OCI-LY7 (cell line): ENCODE results near the gene SERINC5. TPM values are rescaled to one million over a fixed set of nuclear protein-coding genes. Genes with fewer than 3 reads are reported as not detected.
A peak's percentile ranks its signal among the peaks of the same experiment; 100 is the strongest.

Experiments
- BruUV-seq: library from RNA; stranded (reverse); fragments of 400-500 nt; replicated peaks from 2 replicates; lab custom pipeline; 2021; lab: Mats Ljungman, UMichigan
- CTCF ChIA-PET: fragments of 300-600 bp; sonication (Branson Sonifier 250); formaldehyde crosslinking; loops from one replicate; lab custom pipeline; 2022; ENCODE audit warnings: antibody characterized with exemption; ENCODE audit not compliant: unreplicated experiment; lab: Charles Lee
- POLR2A ChIA-PET: fragments of 300-600 bp; sonication (Branson Sonifier 250); formaldehyde crosslinking; loops from one replicate; lab custom pipeline; 2022; ENCODE audit warnings: antibody characterized with exemption; lab: Charles Lee
- DNase-seq: peaks from one replicate; pipeline ENCODE4 v3.0.0-alpha.2; 2015; ENCODE audit warnings: low spot score
- H2AFZ ChIP-seq: fragments of 200-600 bp; sonication (generic), shearing (Covaris generic); 2 replicates; pipeline ENCODE4 v1.6.1; 2014; ENCODE audit warnings: mild to moderate bottlenecking, antibody characterized with exemption, low read length, moderate library complexity
- H3K27ac ChIP-seq: fragments of 200-600 bp; sonication (generic); 2 replicates; pipeline ENCODE4 v1.5.1; 2014; ENCODE audit warnings: mixed run types, low read depth, mild to moderate bottlenecking, moderate library complexity, low read length, inconsistent platforms; ENCODE audit not compliant: poor library complexity, severe bottlenecking
- H3K36me3 ChIP-seq: fragments of 200-600 bp; sonication (generic); 2 replicates; pipeline ENCODE4 v1.6.1; 2014; ENCODE audit warnings: mild to moderate bottlenecking, antibody characterized with exemption, low read length, moderate library complexity, mixed read lengths; ENCODE audit not compliant: insufficient read depth
- H3K4me1 ChIP-seq: fragments of 200-600 bp; sonication (generic); 2 replicates; pipeline ENCODE4 v1.5.1; 2014; ENCODE audit warnings: mild to moderate bottlenecking, low read length; ENCODE audit not compliant: insufficient read depth, poor library complexity, severe bottlenecking
- H3K4me2 ChIP-seq: fragments of 200-600 bp; sonication (generic); 2 replicates; pipeline ENCODE4 v1.6.1; 2014; ENCODE audit warnings: mild to moderate bottlenecking, low read length
- H3K4me3 ChIP-seq: fragments of 200-600 bp; sonication (generic); 2 replicates; pipeline ENCODE4 v1.5.1; 2014; ENCODE audit warnings: mild to moderate bottlenecking, low read depth, low read length; ENCODE audit not compliant: poor library complexity, severe bottlenecking
- H3K79me2 ChIP-seq: fragments of 200-600 bp; sonication (generic); 2 replicates; pipeline ENCODE4 v1.6.1; 2016; ENCODE audit warnings: low read depth, mild to moderate bottlenecking, low read length, moderate library complexity, mixed read lengths; ENCODE audit not compliant: insufficient read depth
- H3K9me2 ChIP-seq: fragments of 200-600 bp; sonication (generic); 2 replicates; pipeline ENCODE4 v1.6.1; 2016; ENCODE audit warnings: mild to moderate bottlenecking, low read length, mixed read lengths; ENCODE audit not compliant: insufficient read depth
- H3K9me3 ChIP-seq: fragments of 200-600 bp; sonication (generic); 2 replicates; pipeline ENCODE4 v1.6.1; 2014; ENCODE audit warnings: mild to moderate bottlenecking, mixed run types, low read length, mixed read lengths
- H4K20me1 ChIP-seq: fragments of 200-600 bp; sonication (generic); 2 replicates; pipeline ENCODE4 v1.6.1; 2014; ENCODE audit warnings: mild to moderate bottlenecking, antibody characterized with exemption, low read length, moderate library complexity, mixed read lengths; ENCODE audit not compliant: insufficient read depth
- CTCF ChIP-seq: fragments of 200-600 bp; sonication (generic); conservative IDR thresholded peaks from 2 replicates; pipeline ENCODE4 v1.5.1; 2014; ENCODE audit warnings: mild to moderate bottlenecking, antibody characterized with exemption, low read length, moderate library complexity, mixed read lengths
- EZH2phosphoT487 ChIP-seq: fragments of 200-600 bp; sonication (generic); IDR thresholded peaks from 2 replicates; pipeline ENCODE4 v1.6.1; 2018; ENCODE audit warnings: low read depth, borderline replicate concordance, mild to moderate bottlenecking, mixed run types, antibody characterized with exemption, low read length, moderate library complexity, mixed read lengths
- intact Hi-C: fragments of 100-400 bp; cut with micrococcal nuclease; formaldehyde crosslinking; loops from one replicate; pipeline ENCODE4 v1.10.0; 2022; ENCODE audit not compliant: unreplicated experiment
- total RNA-seq, 2 experiments: library from RNA; depleted of rRNA in 1 of 2; stranded (reverse); fragments of >200 nt in 1 of 2; shearing (Covaris generic) in 1 of 2; gene quantifications; 2 replicates each; pipeline ENCODE4 v1.2.3, GENCODE V29; 2014 to 2022

The SERINC5 gene
- total RNA-seq, 2 experiments from 2014 or later, result 31.2 to 87.9 TPM

GRCh38 chr5:80177236-80177635 is 78.6 kb downstream of the SERINC5 start:
- Histone ChIP-seq H3K4me2 (no peak overlapping the region), H3K9me3 (no peaks in the 10 kb centered on the region), H3K9me2 (no peaks in the 10 kb centered on the region), H2AFZ (no peak overlapping the region), H3K36me3 (peaks cover 54% of the 10 kb centered on the region), H3K4me1 (peaks cover 43% of the 10 kb centered on the region), H4K20me1 (no peaks in the 10 kb centered on the region), H3K79me2 (peaks cover 24% of the 10 kb centered on the region), H3K27ac (peak overlapping the region; percentile 3), H3K4me3 (no peak overlapping the region)
- CTCF ChIA-PET, result interaction anchor here (0.6 kb wide), 1 partner anchor 301 kb away, joined by 3 read pairs; no protein-coding TSS in a partner anchor
- POLR2A ChIA-PET, result interaction anchor here (0.9 to 1.6 kb wide), 4 partner anchors 12 to 74 kb away, joined by 3 to 4 read pairs (median 4); no protein-coding TSS in a partner anchor
- intact Hi-C loops, result no loop called here
- no peak for DNase-seq
- no TSS peak for BruUV-seq
- no peak for TF ChIP-seq EZH2phosphoT487

GRCh38 chr5:80175337-80175736 is 80.5 kb downstream of the SERINC5 start:
- H3K27ac ChIP-seq, result no peak overlapping the region
- DNase-seq, result no peak
- peaks cover 25% of the 10 kb centered on the region for H3K4me1 ChIP-seq
- H3K9me2 ChIP-seq, result no peaks in the 10 kb centered on the region
- no peak overlapping the region for H2AFZ ChIP-seq
- ChIA-PET POLR2A (interaction anchor here (1.0 kb wide), 2 partner anchors 9 to 81 kb away, joined by 3 read pairs; no protein-coding TSS in a partner anchor), CTCF (no interaction called here)
- BruUV-seq, result no TSS peak
- no peaks in the 10 kb centered on the region for H4K20me1 ChIP-seq
- H3K79me2 ChIP-seq, result peaks cover 20% of the 10 kb centered on the region
- intact Hi-C loops, result no loop called here
- no peak overlapping the region for H3K4me3 ChIP-seq
- H3K9me3 ChIP-seq, result no peaks in the 10 kb centered on the region
- no peak overlapping the region for H3K4me2 ChIP-seq
- no peak for TF ChIP-seq CTCF
- no peak for TF ChIP-seq EZH2phosphoT487
- H3K36me3 ChIP-seq, result peaks cover 73% of the 10 kb centered on the region

GRCh38 chr5:80174790-80175189 is 81.1 kb downstream of the SERINC5 start:
- H3K79me2 ChIP-seq, result peaks cover 14% of the 10 kb centered on the region
- H2AFZ ChIP-seq, result no peak overlapping the region
- H3K4me2 ChIP-seq, result no peak overlapping the region
- intact Hi-C loops, result no loop called here
- H3K4me1 ChIP-seq, result peaks cover 24% of the 10 kb centered on the region
- H3K9me2 ChIP-seq, result no peaks in the 10 kb centered on the region
- no peak for TF ChIP-seq EZH2phosphoT487
- no peak for TF ChIP-seq CTCF
- ChIA-PET CTCF (no interaction called here), POLR2A (interaction anchor here (1.0 to 1.1 kb wide), 2 partner anchors 7 to 9 kb away, joined by 3 read pairs; no protein-coding TSS in a partner anchor)
- no peak for DNase-seq
- no peaks in the 10 kb centered on the region for H3K9me3 ChIP-seq
- H3K36me3 ChIP-seq, result peaks cover 77% of the 10 kb centered on the region
- no peaks in the 10 kb centered on the region for H4K20me1 ChIP-seq
- no TSS peak for BruUV-seq
- H3K4me3 ChIP-seq, result no peak overlapping the region
- H3K27ac ChIP-seq, result no peak overlapping the region
